ENCODE measurements around the gene UPP2.

UPP2 gene

GRCh38 chr2:158184556-158185343 lies 83.1 kb downstream of the UPP2 start:
- Histone ChIP-seq H3K27ac (no peak overlapping the region), H3K9ac (ENCODE audit: insufficient read length) (no peak overlapping the region)

More at GRCh38 chr2:158184556-158185343, 83.1 kb downstream of the UPP2 start:
- no peaks in the 10 kb centered on the region for H3K36me3 ChIP-seq (ENCODE audit: insufficient read depth, low read length)
- H3K9me3 ChIP-seq (ENCODE audit: low read depth, low read length), result no peaks in the 10 kb centered on the region
- H3K4me3 ChIP-seq, result no peak overlapping the region
- TF ChIP-seq FOXP2 (optimal IDR thresholded peaks at IDR 0.05; ENCODE audit: control extremely low read depth, extremely low read length, insufficient read depth) (no peak), EZH2 (IDR thresholded peaks at IDR 0.05) (no peak), POLR2AphosphoS5 (IDR thresholded peaks at IDR 0.05; ENCODE audit: borderline replicate concordance, low read depth, low read length) (no peak)
- DNase-seq (ENCODE audit: low read depth, low spot score), result no peak
